Endothelial cell of umbilical vein (primary cell): Measurements from ENCODE around the gene TXNRD1. TPM values are rescaled to one million over a fixed set of nuclear protein-coding genes. Genes with fewer than 3 reads are reported as not detected.
A peak's percentile ranks its signal among the peaks of the same experiment; 100 is the strongest.

Experiments
- BruUV-seq: library from RNA; stranded (reverse); fragments of 400-500 nt; replicated peaks from 2 replicates; lab custom pipeline; 2021; lab: Mats Ljungman, UMichigan
- CTCF ChIA-PET: fragments of 300-600, 350-600 bp; sonication (Branson Sonifier 250); formaldehyde crosslinking; loops from one replicate; lab custom pipeline; 2021; ENCODE audit warnings: antibody characterized with exemption, inconsistent platforms; lab: Charles Lee
- POLR2A ChIA-PET: fragments of 300-600, 350-600 bp; sonication (Branson Sonifier 250); formaldehyde crosslinking; loops from one replicate; lab custom pipeline; 2021; ENCODE audit warnings: antibody characterized with exemption, inconsistent platforms; lab: Charles Lee
- DNase-seq: peaks from one replicate; pipeline ENCODE4 v3.0.0-alpha.2; 2011; ENCODE audit warnings: low read depth, low spot score
- FAIRE-seq: peaks from 2 replicates; lab custom pipeline; 2011; peaks lifted over from hg19 to GRCh38; lab: Jason Lieb, UNC
- H2AFZ ChIP-seq: 2 replicates; pipeline ENCODE4 v1.6.0; 2012; ENCODE audit warnings: low read depth, low read length, control low read depth, inconsistent platforms
- H3K27ac ChIP-seq: 2 replicates; pipeline ENCODE4 v1.5.1; 2011; ENCODE audit warnings: low read depth, mild to moderate bottlenecking, control low read depth, low read length, moderate library complexity; ENCODE audit not compliant: insufficient read depth
- H3K27me3 ChIP-seq, 2 experiments: 2 replicates each; pipeline versions ENCODE4 v1.6.0 to v1.6.1; 2011; ENCODE audit warnings: low read length in 2 of 2, mixed read lengths in 1 of 2; ENCODE audit not compliant: control insufficient read depth in 2 of 2, insufficient read depth in 2 of 2
- H3K36me3 ChIP-seq, 2 experiments: 2 replicates in 1 of 2; 3 replicates in 1 of 2; pipeline ENCODE4 v1.5.1; 2011; ENCODE audit warnings: low read length in 2 of 2, mild to moderate bottlenecking in 1 of 2, moderate library complexity in 1 of 2; ENCODE audit not compliant: control insufficient read depth in 2 of 2, insufficient read depth in 2 of 2; ENCODE audit errors: extremely low read depth in 1 of 2
- H3K4me1 ChIP-seq: 3 replicates; pipeline ENCODE4 v1.5.1; 2011; ENCODE audit warnings: mild to moderate bottlenecking, low read length; ENCODE audit not compliant: control insufficient read depth, insufficient read depth; ENCODE audit errors: extremely low read depth
- H3K4me2 ChIP-seq: 2 replicates; pipeline ENCODE4 v1.6.1; 2011; ENCODE audit warnings: low read length, control low read depth, mixed read lengths; ENCODE audit not compliant: insufficient read depth
- H3K4me3 ChIP-seq, 3 experiments: fragments of 200-600 bp in 1 of 3; sonication (generic), shearing (Covaris generic) in 1 of 3; replicated peaks in 1 of 3; 2 replicates each; pipeline ENCODE4 v1.5.1; 2011 to 2016; ENCODE audit warnings: control low read depth in 3 of 3, low read length in 3 of 3, mild to moderate bottlenecking in 2 of 3, inconsistent platforms in 1 of 3, low read depth in 1 of 3, moderate library complexity in 1 of 3; ENCODE audit not compliant: insufficient read depth in 1 of 3
- H3K79me2 ChIP-seq: 2 replicates; pipeline ENCODE4 v1.6.0; 2012; ENCODE audit warnings: low read length, inconsistent platforms; ENCODE audit not compliant: control insufficient read depth, insufficient read depth
- H3K9ac ChIP-seq: replicated peaks from 2 replicates; pipeline ENCODE3; 2011; ENCODE audit warnings: low read length, control low read depth; ENCODE audit not compliant: insufficient read depth; ENCODE audit errors: extremely low read depth
- H3K9me1 ChIP-seq: replicated peaks from 3 replicates; pipeline ENCODE4 v1.6.0; 2011; ENCODE audit warnings: mild to moderate bottlenecking, low read length; ENCODE audit not compliant: control insufficient read depth, insufficient read depth; ENCODE audit errors: extremely low read depth
- H3K9me3 ChIP-seq: replicated peaks from 2 replicates; pipeline ENCODE4 v1.5.1; 2012; ENCODE audit warnings: low read length, inconsistent platforms; ENCODE audit not compliant: control insufficient read depth, insufficient read depth
- H4K20me1 ChIP-seq: replicated peaks from 2 replicates; pipeline ENCODE3; 2011; ENCODE audit warnings: mild to moderate bottlenecking, low read length; ENCODE audit not compliant: control insufficient read depth, insufficient read depth; ENCODE audit errors: extremely low read depth
- EZH2 ChIP-seq: IDR thresholded peaks from 2 replicates; pipeline ENCODE4 v1.6.1; 2012; ENCODE audit warnings: borderline replicate concordance, low read depth, mild to moderate bottlenecking, moderate library complexity, low read length, inconsistent platforms; ENCODE audit not compliant: severe bottlenecking
- FOS ChIP-seq: IDR thresholded peaks from 2 replicates; pipeline ENCODE4 v1.6.1; 2011; ENCODE audit warnings: mild to moderate bottlenecking, low read length, moderate library complexity, borderline replicate concordance; ENCODE audit not compliant: insufficient read depth
- GATA2 ChIP-seq: IDR thresholded peaks from 2 replicates; pipeline ENCODE4 v1.7.0; 2011; ENCODE audit warnings: low read depth, mild to moderate bottlenecking, moderate library complexity, mixed read lengths, low read length; ENCODE audit not compliant: insufficient read length, insufficient read depth
- JUN ChIP-seq: IDR thresholded peaks from 2 replicates; pipeline ENCODE4 v1.6.1; 2011; ENCODE audit warnings: borderline replicate concordance, low read depth; ENCODE audit not compliant: insufficient read length, insufficient read depth
- MYC ChIP-seq: IDR thresholded peaks from one replicate; pipeline ENCODE4 v1.6.1; 2011; ENCODE audit warnings: mild to moderate bottlenecking, low read depth, low read length
- POLR2AphosphoS5 ChIP-seq: IDR thresholded peaks from 2 replicates; pipeline ENCODE4 v1.6.1; 2012; ENCODE audit warnings: low read depth, mild to moderate bottlenecking, control low read depth, low read length, moderate library complexity; ENCODE audit not compliant: insufficient read depth
- dilution Hi-C: fragments of 300-500 bp; cut with MboI; formaldehyde crosslinking; loops from one replicate; pipeline ENCODE4 v1.15.0; 2019; ENCODE audit warnings: low sequenced_read_pairs; ENCODE audit not compliant: extremely low pct_ligation_motif_present
- intact Hi-C: fragments of 100-400 bp; cut with micrococcal nuclease; formaldehyde crosslinking; loops from one replicate; pipeline ENCODE4 v1.10.0; 2022
- polyA plus RNA-seq, 4 experiments: library from polyadenylated mRNA; depleted of rRNA in 3 of 4; stranded (reverse) in 3 of 4; unstranded in 1 of 4; fragments of >200 nt; gene quantifications; 2 replicates each; pipeline versions ENCODE4 v1.2.1 to v1.2.3, GENCODE V29; 2011 to 2012; ENCODE audit warnings: missing spikeins in 1 of 4
- total RNA-seq: library from RNA; stranded (reverse); gene quantifications from 2 replicates; pipeline ENCODE4 v1.2.3, GENCODE V29; 2021
- TF ChIP-seq, protein P1 (sequence below), 2 donors: IDR thresholded peaks; 1 replicate in 1 of 2; 2 replicates in 1 of 2; pipeline ENCODE4 v1.5.1; 2011; ENCODE audit warnings: low read length in 2 of 2, mild to moderate bottlenecking in 2 of 2, moderate library complexity in 2 of 2, control low read depth in 1 of 2, inconsistent platforms in 1 of 2, low read depth in 1 of 2; ENCODE audit not compliant: insufficient read depth in 1 of 2; ENCODE audit errors: extremely low read depth in 1 of 2

Gene TXNRD1
- total and polyA plus RNA-seq, 2 donors (not counting 3 experiments of a cell fraction or from before 2014, with no cell fraction given) = 309 to 566 TPM

- no peak overlapping the region for H3K4me3 ChIP-seq
Observed at GRCh38 chr12:104381731-104382480, 166.3 kb downstream of the TXNRD1 start.

More at GRCh38 chr12:104381731-104382480, 166.3 kb downstream of the TXNRD1 start:
- Histone ChIP-seq H3K9me3 (no peaks in the 10 kb centered on the region), H3K4me2 (no peak overlapping the region), H4K20me1 (no peaks in the 10 kb centered on the region), H3K9me1 (no peaks in the 10 kb centered on the region), H3K79me2 (no peaks in the 10 kb centered on the region), H3K9ac (no peak overlapping the region), H3K36me3 (no peaks in the 10 kb centered on the region), H3K27ac (no peak overlapping the region), H3K4me1 (no peaks in the 10 kb centered on the region), H2AFZ (peak overlapping the region; percentile 6), H3K27me3 (no peaks in the 10 kb centered on the region)
- no TSS peak for BruUV-seq
- dilution Hi-C loops = no loop called here
- peak; percentile 77 for DNase-seq
- peak; percentile 88 for FAIRE-seq
- intact Hi-C loops = loop anchor here (1.0 to 5.0 kb wide), 9 partner anchors 75 to 719 kb away; partner anchors contain the start of gene CHST11
- CTCF ChIA-PET = interaction anchor here (0.6 to 4.1 kb wide), 145 partner anchors 9 to 1001 kb away, joined by 3 to 120 read pairs (median 5); partner anchors contain the start of genes ALDH1L2, CHST11, NOPCHAP1 and SLC41A2
- POLR2A ChIA-PET = interaction anchor here (1.6 kb wide), 1 partner anchor 222 kb away, joined by 3 read pairs; no protein-coding TSS in a partner anchor
- TF ChIP-seq JUN (no peak), POLR2AphosphoS5 (no peak), MYC (no peak), EZH2 (no peak), GATA2 (no peak), FOS (no peak)
- TF ChIP-seq, protein P1, sequence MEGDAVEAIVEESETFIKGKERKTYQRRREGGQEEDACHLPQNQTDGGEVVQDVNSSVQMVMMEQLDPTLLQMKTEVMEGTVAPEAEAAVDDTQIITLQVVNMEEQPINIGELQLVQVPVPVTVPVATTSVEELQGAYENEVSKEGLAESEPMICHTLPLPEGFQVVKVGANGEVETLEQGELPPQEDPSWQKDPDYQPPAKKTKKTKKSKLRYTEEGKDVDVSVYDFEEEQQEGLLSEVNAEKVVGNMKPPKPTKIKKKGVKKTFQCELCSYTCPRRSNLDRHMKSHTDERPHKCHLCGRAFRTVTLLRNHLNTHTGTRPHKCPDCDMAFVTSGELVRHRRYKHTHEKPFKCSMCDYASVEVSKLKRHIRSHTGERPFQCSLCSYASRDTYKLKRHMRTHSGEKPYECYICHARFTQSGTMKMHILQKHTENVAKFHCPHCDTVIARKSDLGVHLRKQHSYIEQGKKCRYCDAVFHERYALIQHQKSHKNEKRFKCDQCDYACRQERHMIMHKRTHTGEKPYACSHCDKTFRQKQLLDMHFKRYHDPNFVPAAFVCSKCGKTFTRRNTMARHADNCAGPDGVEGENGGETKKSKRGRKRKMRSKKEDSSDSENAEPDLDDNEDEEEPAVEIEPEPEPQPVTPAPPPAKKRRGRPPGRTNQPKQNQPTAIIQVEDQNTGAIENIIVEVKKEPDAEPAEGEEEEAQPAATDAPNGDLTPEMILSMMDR (IDR thresholded peaks at IDR 0.05; ENCODE audit: extremely low read depth in 1 of 2, insufficient read depth in 1 of 2, low read depth in 1 of 2, low read length in 2 of 2) = peak; percentile 90 to 93
